HUES64 (cell line): ENCODE data around the gene TMPRSS4.

Experiments used
- H3K27ac ChIP-seq: 2 replicates; pipeline ENCODE4 v1.7.0; 2013; ENCODE audit warnings: low read depth, low read length, inconsistent platforms
- H3K27me3 ChIP-seq: 2 replicates; pipeline ENCODE4 v1.6.1; 2013; ENCODE audit warnings: mild to moderate bottlenecking, low read length; ENCODE audit not compliant: insufficient read depth
- H3K36me3 ChIP-seq: 2 replicates; pipeline ENCODE4 v1.6.1; 2013; ENCODE audit warnings: mild to moderate bottlenecking, low read length; ENCODE audit not compliant: insufficient read depth
- H3K4me1 ChIP-seq: 2 replicates; pipeline ENCODE4 v1.6.1; 2013; ENCODE audit warnings: mild to moderate bottlenecking, low read length, moderate library complexity; ENCODE audit not compliant: insufficient read depth
- H3K4me3 ChIP-seq: 2 replicates; pipeline ENCODE4 v1.5.1; 2013; ENCODE audit warnings: mild to moderate bottlenecking, low read length, moderate library complexity
- H3K9ac ChIP-seq: 2 replicates; pipeline ENCODE4 v1.6.1; 2013; ENCODE audit warnings: mild to moderate bottlenecking, low read depth, low read length
- H3K9me3 ChIP-seq: 2 replicates; pipeline ENCODE4 v1.6.1; 2013; ENCODE audit warnings: low read depth, low read length; ENCODE audit not compliant: insufficient read depth
- WGBS: fragments of 150-250, 120-280 bp; methylation state at CpG from one replicate; pipeline ENCODE4 v1.1.7; 2013; ENCODE audit warnings: missing lambda C conversion rate; 5-methylcytosine and 5-hydroxymethylcytosine counted together

The TMPRSS4 gene

GRCh38 chr11:118081241-118081958 lies 4.5 kb downstream of the TMPRSS4 start:
- WGBS: 89% methylated on average over 18 of the region's 18 CpGs
- H3K27me3 ChIP-seq: no peaks in the 10 kb centered on the region
- no peaks in the 10 kb centered on the region for H3K4me1 ChIP-seq

GRCh38 chr11:118082880-118083552 lies 6.1 kb downstream of the TMPRSS4 start:
- 62% methylated on average over 21 of the region's 21 CpGs for WGBS
- no peak overlapping the region for H3K4me3 ChIP-seq
- H3K4me1 ChIP-seq: no peaks in the 10 kb centered on the region
- no peaks in the 10 kb centered on the region for H3K27me3 ChIP-seq
- no peaks in the 10 kb centered on the region for H3K36me3 ChIP-seq
- 0 out of 2 replicates have a peak, but pooled peaks cover 2% of the 10 kb centered on the region for H3K9me3 ChIP-seq
- H3K9ac ChIP-seq: no peak overlapping the region
- H3K27ac ChIP-seq: no peak overlapping the region

More at GRCh38 chr11:118081241-118081958, 4.5 kb downstream of the TMPRSS4 start:
- Histone ChIP-seq H3K4me3 (no peak overlapping the region), H3K9me3 (no peaks in the 10 kb centered on the region), H3K36me3 (no peaks in the 10 kb centered on the region), H3K27ac (no peak overlapping the region), H3K9ac (no peak overlapping the region)

- 0 out of 2 replicates have a peak, but pooled peaks cover 2% of the 10 kb centered on the region for H3K9me3 ChIP-seq
- no peaks in the 10 kb centered on the region for H3K4me1 ChIP-seq
- H3K36me3 ChIP-seq: no peaks in the 10 kb centered on the region
- WGBS: 85% methylated on average over 4 of the region's 4 CpGs
- no peak overlapping the region for H3K9ac ChIP-seq
- no peak overlapping the region for H3K4me3 ChIP-seq
- H3K27me3 ChIP-seq: no peaks in the 10 kb centered on the region
- no peak overlapping the region for H3K27ac ChIP-seq
Observed at GRCh38 chr11:118084247-118084646, 7.4 kb downstream of the TMPRSS4 start.

GRCh38 chr11:118084656-118085055 lies 7.8 kb downstream of the TMPRSS4 start:
- H3K9me3 ChIP-seq: 0 out of 2 replicates have a peak, but pooled peaks cover 2% of the 10 kb centered on the region
- no peak overlapping the region for H3K9ac ChIP-seq
- H3K27ac ChIP-seq: no peak overlapping the region
- no peaks in the 10 kb centered on the region for H3K36me3 ChIP-seq
- H3K4me3 ChIP-seq: no peak overlapping the region
- H3K27me3 ChIP-seq: no peaks in the 10 kb centered on the region
- no peaks in the 10 kb centered on the region for H3K4me1 ChIP-seq

- Histone ChIP-seq H3K27me3 (no peaks in the 10 kb centered on the region), H3K36me3 (no peaks in the 10 kb centered on the region), H3K4me3 (no peak within 1 kb of the TSS), H3K4me1 (no peaks in the 10 kb centered on the region), H3K9me3 (0 out of 2 replicates have a peak, but pooled peaks cover 2% of the 10 kb centered on the region), H3K9ac (no peak within 1 kb of the TSS), H3K27ac (no peak within 1 kb of the TSS)
- 90% methylated on average over 5 of the region's 5 CpGs for WGBS
Observed at GRCh38 chr11:118086913-118087768, 10.3 kb downstream of the TMPRSS4 start, which contains the start of gene SMIM35. Gene SMIM35, minus strand, starts transcription at chr11:118086963. Its CDS starts 206 bp downstream, at chr11:118086757.

- H3K9me3 ChIP-seq: 0 out of 2 replicates have a peak, but pooled peaks cover 2% of the 10 kb centered on the region
- 96% methylated on average over 5 of the region's 6 CpGs for WGBS
- H3K36me3 ChIP-seq: no peaks in the 10 kb centered on the region
- no peaks in the 10 kb centered on the region for H3K27me3 ChIP-seq
- H3K4me3 ChIP-seq: no peak overlapping the region
- H3K9ac ChIP-seq: no peak overlapping the region
- no peaks in the 10 kb centered on the region for H3K4me1 ChIP-seq
- no peak overlapping the region for H3K27ac ChIP-seq
Observed at GRCh38 chr11:118087931-118088330, 11.1 kb downstream of the TMPRSS4 start.

GRCh38 chr11:118088531-118088930 lies 11.7 kb downstream of the TMPRSS4 start:
- no peaks in the 10 kb centered on the region for H3K36me3 ChIP-seq
- 0 out of 2 replicates have a peak, but pooled peaks cover 2% of the 10 kb centered on the region for H3K9me3 ChIP-seq
- H3K4me3 ChIP-seq: no peak overlapping the region
- 83% methylated on average over 4 of the region's 4 CpGs for WGBS
- H3K27me3 ChIP-seq: no peaks in the 10 kb centered on the region
- no peak overlapping the region for H3K27ac ChIP-seq
- H3K9ac ChIP-seq: no peak overlapping the region
- no peaks in the 10 kb centered on the region for H3K4me1 ChIP-seq

GRCh38 chr11:118090545-118091162 lies 13.8 kb downstream of the TMPRSS4 start:
- Histone ChIP-seq H3K27me3 (no peaks in the 10 kb centered on the region), H3K36me3 (no peaks in the 10 kb centered on the region), H3K9me3 (0 out of 2 replicates have a peak, but pooled peaks cover 2% of the 10 kb centered on the region), H3K9ac (no peak overlapping the region), H3K4me3 (no peak overlapping the region), H3K27ac (no peak overlapping the region), H3K4me1 (no peaks in the 10 kb centered on the region)
- 83% methylated on average over 6 of the region's 7 CpGs for WGBS

GRCh38 chr11:118091690-118092089 lies 14.8 kb downstream of the TMPRSS4 start:
- Histone ChIP-seq H3K9me3 (0 out of 2 replicates have a peak, but pooled peaks cover 2% of the 10 kb centered on the region), H3K27ac (no peak overlapping the region), H3K36me3 (no peaks in the 10 kb centered on the region), H3K4me1 (no peaks in the 10 kb centered on the region), H3K9ac (no peak overlapping the region), H3K4me3 (no peak overlapping the region), H3K27me3 (no peaks in the 10 kb centered on the region)
- 94% methylated on average over 6 of the region's 6 CpGs for WGBS

GRCh38 chr11:118092907-118093571 lies 16.2 kb downstream of the TMPRSS4 start:
- 81% methylated on average over 8 of the region's 8 CpGs for WGBS
- Histone ChIP-seq H3K9me3 (no peaks in the 10 kb centered on the region), H3K27me3 (no peaks in the 10 kb centered on the region), H3K36me3 (no peaks in the 10 kb centered on the region), H3K9ac (no peak overlapping the region), H3K27ac (no peak overlapping the region), H3K4me3 (no peak overlapping the region), H3K4me1 (no peaks in the 10 kb centered on the region)
